HL-60 (cell line): ENCODE measurements around the gene RSU1.

ENCODE experiments used
- DNase-seq, 2 experiments: peaks; one replicate each; pipeline ENCODE4 v3.0.0-alpha.2; 2010 to 2020; ENCODE audit warnings: low read depth in 1 of 2, low spot score in 1 of 2
- H3K27ac ChIP-seq: fragments of 250-450 bp; sonication (Bioruptor Pico); replicated peaks from 2 replicates; pipeline ENCODE4 v1.5.1; 2020; ENCODE audit warnings: mild to moderate bottlenecking, moderate library complexity
- H3K27me3 ChIP-seq: fragments of 250-450 bp; sonication (Bioruptor Pico); 2 replicates; pipeline ENCODE4 v1.5.1; 2021; ENCODE audit warnings: mild to moderate bottlenecking, moderate library complexity; ENCODE audit not compliant: insufficient read depth, poor library complexity, severe bottlenecking
- H3K4me3 ChIP-seq: replicated peaks from 2 replicates; pipeline ENCODE4 v1.5.1; 2011; ENCODE audit warnings: mild to moderate bottlenecking, control low read depth, low read length; ENCODE audit not compliant: insufficient read depth
- CTCF ChIP-seq: IDR thresholded peaks from one replicate; pipeline ENCODE4 v1.5.1; 2011; ENCODE audit warnings: low read length, control low read depth, inconsistent platforms; ENCODE audit not compliant: insufficient read depth
- GABPA ChIP-seq: IDR thresholded peaks from 2 replicates; pipeline ENCODE4 v1.6.1; 2012; ENCODE audit warnings: low read depth
- POLR2AphosphoS5 ChIP-seq: IDR thresholded peaks from 2 replicates; pipeline ENCODE4 v1.6.1; 2012; ENCODE audit warnings: low read depth
- REST ChIP-seq: IDR thresholded peaks from 2 replicates; pipeline ENCODE4 v1.6.1; 2012; ENCODE audit warnings: low read depth; ENCODE audit not compliant: insufficient replicate concordance
- SPI1 ChIP-seq: IDR thresholded peaks from 2 replicates; pipeline ENCODE4 v1.6.1; 2012; ENCODE audit warnings: low read depth, mild to moderate bottlenecking, borderline replicate concordance

Gene RSU1

GRCh38 chr10:16675334-16675733, 141.9 kb downstream of the RSU1 start:
- H3K27me3 ChIP-seq = no peaks in the 10 kb centered on the region
- no peak overlapping the region for H3K4me3 ChIP-seq
- TF ChIP-seq REST (no peak), GABPA (no peak), SPI1 (no peak), POLR2AphosphoS5 (no peak), CTCF (no peak)
- DNase-seq = no peak
- no peak overlapping the region for H3K27ac ChIP-seq

GRCh38 chr10:16674147-16674703, 143.0 kb downstream of the RSU1 start:
- Histone ChIP-seq H3K27ac (no peak overlapping the region), H3K27me3 (no peaks in the 10 kb centered on the region), H3K4me3 (no peak overlapping the region)
- TF ChIP-seq SPI1 (no peak), CTCF (no peak), POLR2AphosphoS5 (no peak), GABPA (no peak), REST (no peak)
- no peak for DNase-seq

GRCh38 chr10:16673443-16673842, 143.8 kb downstream of the RSU1 start:
- H3K27ac ChIP-seq = no peak overlapping the region
- no peaks in the 10 kb centered on the region for H3K27me3 ChIP-seq
- DNase-seq = no peak
- no peak overlapping the region for H3K4me3 ChIP-seq
- no peak for TF ChIP-seq SPI1
- TF ChIP-seq REST = no peak
- TF ChIP-seq POLR2AphosphoS5 = no peak
- TF ChIP-seq GABPA = no peak
- TF ChIP-seq CTCF = no peak
